HEK293 (cell line): ENCODE results near the gene SH2D2A.
A peak's percentile ranks its signal among the peaks of the same experiment; 100 is the strongest.

Experiments
- CTCF ChIA-PET: fragments of 350-600 bp; formaldehyde crosslinking; extraction: SDS; loops from one replicate; lab custom pipeline; 2021; ENCODE audit warnings: antibody characterized with exemption; lab: Yijun Ruan, JAX
- POLR2A ChIA-PET: fragments of 300-600 bp; formaldehyde crosslinking; extraction: SDS; loops from one replicate; lab custom pipeline; 2020; ENCODE audit warnings: antibody characterized with exemption, inconsistent platforms; lab: Yijun Ruan, JAX
- H3K27ac ChIP-seq: fragments of 200-500 bp; sonication (Bioruptor generic); 2 replicates; pipeline ENCODE4 v1.5.1; 2014; ENCODE audit warnings: low read depth, low read length, control low read depth, inconsistent platforms; ENCODE audit errors: extremely low read depth
- H3K36me3 ChIP-seq, 2 experiments: fragments of 200-500 bp in 1 of 2; sonication (Bioruptor generic) in 1 of 2; 1 replicate in 1 of 2; 2 replicates in 1 of 2; pipeline ENCODE4 v1.5.1; 2014 to 2017; ENCODE audit warnings: inconsistent platforms in 2 of 2, low read length in 2 of 2; ENCODE audit not compliant: control insufficient read depth in 2 of 2, insufficient read depth in 1 of 2
- H3K4me1 ChIP-seq: fragments of 200-500 bp; sonication (Bioruptor generic); 2 replicates; pipeline ENCODE4 v1.5.1; 2014; ENCODE audit warnings: mild to moderate bottlenecking, low read length, inconsistent platforms; ENCODE audit not compliant: control insufficient read depth, insufficient read depth
- H3K4me3 ChIP-seq: 2 replicates; pipeline ENCODE4 v1.5.1; 2011; ENCODE audit warnings: low read depth, mild to moderate bottlenecking, control low read depth, low read length, moderate library complexity
- H3K9me3 ChIP-seq: fragments of 200-500 bp; sonication (Bioruptor generic); 2 replicates; pipeline ENCODE4 v1.5.1; 2014; ENCODE audit warnings: low read depth, low read length, inconsistent platforms; ENCODE audit not compliant: control insufficient read depth, insufficient read depth
- GLIS2 ChIP-seq: fragments of 450-650 bp; formaldehyde crosslinking; IDR thresholded peaks from 2 replicates; pipeline ENCODE4 v1.5.1; 2016; ENCODE audit warnings: missing biosample characterization, missing genetic modification characterization
- HOXA7 ChIP-seq: sonication (generic); formaldehyde crosslinking; IDR thresholded peaks from 2 replicates; pipeline ENCODE4 v1.8.1; 2022; ENCODE audit warnings: missing genetic modification reagents, borderline replicate concordance
- KLF10 ChIP-seq: fragments of 450-650 bp; IDR thresholded peaks from 2 replicates; pipeline ENCODE4 v1.5.1; 2018; ENCODE audit warnings: missing biosample characterization, mild to moderate bottlenecking, missing genetic modification characterization
- KLF17 ChIP-seq: fragments of 450-650 bp; formaldehyde crosslinking; IDR thresholded peaks from 2 replicates; pipeline ENCODE4 v1.5.1; 2016; ENCODE audit warnings: missing biosample characterization, missing genetic modification characterization
- MEIS1 ChIP-seq: sonication (generic); formaldehyde crosslinking; IDR thresholded peaks from 2 replicates; pipeline ENCODE4 v1.8.1; 2022; ENCODE audit warnings: missing genetic modification reagents, mild to moderate bottlenecking, borderline replicate concordance
- OSR2 ChIP-seq: fragments of 450-650 bp; formaldehyde crosslinking; IDR thresholded peaks from 2 replicates; pipeline ENCODE4 v1.5.1; 2016; ENCODE audit warnings: missing biosample characterization, missing genetic modification characterization
- PRDM4 ChIP-seq: fragments of 450-650 bp; formaldehyde crosslinking; IDR thresholded peaks from 2 replicates; pipeline ENCODE4 v1.5.1; 2017; ENCODE audit warnings: missing biosample characterization, missing genetic modification characterization
- SCRT2 ChIP-seq: fragments of 450-650 bp; formaldehyde crosslinking; IDR thresholded peaks from 2 replicates; pipeline ENCODE4 v1.5.1; 2016; ENCODE audit warnings: missing biosample characterization, missing genetic modification characterization
- SETDB1 ChIP-seq: IDR thresholded peaks from one replicate; pipeline ENCODE4 v1.6.1; 2017; ENCODE audit warnings: mild to moderate bottlenecking, low read length, moderate library complexity, mixed read lengths; ENCODE audit not compliant: insufficient read length
- SP2 ChIP-seq: fragments of 450-650 bp; formaldehyde crosslinking; IDR thresholded peaks from 2 replicates; pipeline ENCODE4 v1.5.1; 2016; ENCODE audit warnings: missing biosample characterization, missing genetic modification characterization
- TRIM28 ChIP-seq: IDR thresholded peaks from 2 replicates; pipeline ENCODE4 v1.6.1; 2011; ENCODE audit warnings: low read length, control low read depth, borderline replicate concordance
- ZBTB17 ChIP-seq: fragments of 450-650 bp; formaldehyde crosslinking; IDR thresholded peaks from 2 replicates; pipeline ENCODE4 v1.5.1; 2016; ENCODE audit warnings: missing biosample characterization, missing genetic modification characterization
- ZFP37 ChIP-seq: fragments of 450-650 bp; formaldehyde crosslinking; IDR thresholded peaks from 2 replicates; pipeline ENCODE4 v1.5.1; 2016; ENCODE audit warnings: missing biosample characterization, missing genetic modification characterization
- ZFP41 ChIP-seq: fragments of 450-650 bp; formaldehyde crosslinking; IDR thresholded peaks from 2 replicates; pipeline ENCODE4 v1.5.1; 2016; ENCODE audit warnings: missing biosample characterization, missing genetic modification characterization, borderline replicate concordance
- ZFP69B ChIP-seq: fragments of 450-650 bp; formaldehyde crosslinking; IDR thresholded peaks from 2 replicates; pipeline ENCODE4 v1.5.1; 2016; ENCODE audit warnings: missing biosample characterization, missing genetic modification characterization
- ZIC2 ChIP-seq: fragments of 450-650 bp; formaldehyde crosslinking; IDR thresholded peaks from 2 replicates; pipeline ENCODE4 v1.5.1; 2016; ENCODE audit warnings: missing biosample characterization, missing genetic modification characterization
- ZNF121 ChIP-seq: fragments of 450-650 bp; formaldehyde crosslinking; IDR thresholded peaks from 2 replicates; pipeline ENCODE4 v1.5.1; 2016; ENCODE audit warnings: missing biosample characterization, missing genetic modification characterization
- ZNF146 ChIP-seq: fragments of 450-650 bp; formaldehyde crosslinking; IDR thresholded peaks from 2 replicates; pipeline ENCODE4 v1.5.1; 2016; ENCODE audit warnings: missing biosample characterization, missing genetic modification characterization
- ZNF155 ChIP-seq: fragments of 450-650 bp; formaldehyde crosslinking; IDR thresholded peaks from 2 replicates; pipeline ENCODE4 v1.5.1; 2016; ENCODE audit warnings: missing biosample characterization, missing genetic modification characterization
- ZNF211 ChIP-seq: fragments of 450-650 bp; formaldehyde crosslinking; IDR thresholded peaks from 2 replicates; pipeline ENCODE4 v1.5.1; 2016; ENCODE audit warnings: low read depth, missing biosample characterization, missing genetic modification characterization
- ZNF398 ChIP-seq: fragments of 450-650 bp; formaldehyde crosslinking; IDR thresholded peaks from 2 replicates; pipeline ENCODE4 v1.5.1; 2017; ENCODE audit warnings: missing biosample characterization, missing genetic modification characterization
- ZNF416 ChIP-seq: fragments of 450-650 bp; formaldehyde crosslinking; IDR thresholded peaks from 2 replicates; pipeline ENCODE4 v1.5.1; 2016; ENCODE audit warnings: missing biosample characterization, missing genetic modification characterization
- ZNF423 ChIP-seq: fragments of 450-650 bp; formaldehyde crosslinking; IDR thresholded peaks from 2 replicates; pipeline ENCODE4 v1.5.1; 2016; ENCODE audit warnings: missing biosample characterization, missing genetic modification characterization
- ZNF555 ChIP-seq: fragments of 450-650 bp; formaldehyde crosslinking; conservative IDR thresholded peaks from 2 replicates; pipeline ENCODE4 v1.5.1; 2017; ENCODE audit warnings: missing biosample characterization, mild to moderate bottlenecking, missing genetic modification characterization, inconsistent platforms
- ZNF560 ChIP-seq: fragments of 450-650 bp; formaldehyde crosslinking; IDR thresholded peaks from 2 replicates; pipeline ENCODE4 v1.5.1; 2017; ENCODE audit warnings: missing biosample characterization, missing genetic modification characterization, borderline replicate concordance
- ZNF561 ChIP-seq: fragments of 450-650 bp; IDR thresholded peaks from 2 replicates; pipeline ENCODE4 v1.5.1; 2018; ENCODE audit warnings: missing biosample characterization, missing genetic modification characterization, borderline replicate concordance
- ZNF600 ChIP-seq: fragments of 450-650 bp; formaldehyde crosslinking; IDR thresholded peaks from 2 replicates; pipeline ENCODE4 v1.5.1; 2016; ENCODE audit warnings: missing biosample characterization, missing genetic modification characterization
- ZSCAN23 ChIP-seq: fragments of 450-650 bp; formaldehyde crosslinking; IDR thresholded peaks from 2 replicates; pipeline ENCODE4 v1.5.1; 2016; ENCODE audit warnings: missing biosample characterization, missing genetic modification characterization
- ZXDB ChIP-seq: fragments of 450-650 bp; formaldehyde crosslinking; IDR thresholded peaks from 2 replicates; pipeline ENCODE4 v1.5.1; 2016; ENCODE audit warnings: missing biosample characterization, missing genetic modification characterization

Gene SH2D2A

GRCh38 chr1:156767879-156768604 lies 48.6 kb downstream of the SH2D2A start (continued):
- no peak for TF ChIP-seq SCRT2 (tag by site-specific recombination)
- TF ChIP-seq PRDM4 (tag by site-specific recombination) = no peak
- 0 out of 2 replicates have a peak, but pooled peaks have one; percentile 3 for TF ChIP-seq SP2 (tag by site-specific recombination)
- no peak for TF ChIP-seq ZNF211 (tag by site-specific recombination)
- TF ChIP-seq ZNF416 (tag by site-specific recombination) = no peak
- no peak for TF ChIP-seq ZNF146
- TF ChIP-seq TRIM28 = no peak
- no peak for TF ChIP-seq ZNF155
- no peak for TF ChIP-seq ZNF560 (tag by site-specific recombination)
- no peak for TF ChIP-seq ZNF121 (tag by site-specific recombination)
- TF ChIP-seq KLF10 (tag by site-specific recombination) = no peak
- peak; percentile 58 for TF ChIP-seq GLIS2 (tag by site-specific recombination)
- TF ChIP-seq OSR2 (tag by site-specific recombination) = no peak
- TF ChIP-seq ZFP37 (tag by site-specific recombination) = peak; percentile 17
- peak; percentile 99 for TF ChIP-seq ZNF398 (tag by site-specific recombination)
- peak; percentile 3; the same call in 1 of the 2 replicates for TF ChIP-seq ZNF600
- 0 out of 2 replicates have a peak, but pooled peaks have one; percentile 26 for TF ChIP-seq ZSCAN23 (tag by site-specific recombination)
- TF ChIP-seq, all 188 proteins: peak for 21

- no peaks in the 10 kb centered on the region for H3K9me3 ChIP-seq
- H3K36me3 ChIP-seq = peaks cover 4 to 35% of the 10 kb centered on the region in 2 experiments; a peak in 2 of 3 replicates
- peak within 1 kb of the TSS; percentile 94 for H3K27ac ChIP-seq
- H3K4me1 ChIP-seq = peaks cover 6% of the 10 kb centered on the region; the same call in 1 of the 2 replicates
- ChIA-PET POLR2A (interaction anchor here (0.5 to 3.9 kb wide), 16 partner anchors 11 to 143 kb away, joined by 3 to 110 read pairs (median 5); partner anchors contain the start of genes HDGF, ISG20L2, METTL25B and MRPL24), CTCF (interaction anchor here (0.7 to 5.0 kb wide), 7 partner anchors 11 to 161 kb away, joined by 3 to 28 read pairs (median 5); partner anchors contain the start of genes ISG20L2, METTL25B and NTRK1)
- peak within 1 kb of the TSS; percentile 92 for H3K4me3 ChIP-seq
- TF ChIP-seq ZFP69B (tag by site-specific recombination) = peak; percentile 80; the same call in 1 of the 2 replicates
- TF ChIP-seq MEIS1 (CRISPR knock-in tag) = no peak
- TF ChIP-seq ZBTB17 (tag by site-specific recombination) = peak; percentile 95
- TF ChIP-seq KLF17 (tag by site-specific recombination) = peak; percentile 71; the same call in 1 of the 2 replicates
- TF ChIP-seq ZIC2 (tag by site-specific recombination) = no peak
- no peak; the same call in 1 of the 2 replicates for TF ChIP-seq HOXA7 (CRISPR knock-in tag)
- peak; percentile 97 for TF ChIP-seq ZNF561 (tag by site-specific recombination)
- peak; percentile 42 for TF ChIP-seq SETDB1
- TF ChIP-seq ZNF555 (tag by site-specific recombination) = no peak
- no peak for TF ChIP-seq ZFP41 (tag by site-specific recombination)
- TF ChIP-seq ZXDB (tag by site-specific recombination) = peak; percentile 94
- 0 out of 2 replicates have a peak, but pooled peaks have one; percentile 78 for TF ChIP-seq ZNF423 (tag by site-specific recombination)
Measured at GRCh38 chr1:156767101-156767878, 49.4 kb downstream of the SH2D2A start, which contains the start of gene PRCC. Gene PRCC, plus strand, starts transcription at chr1:156767535. Its CDS starts 237 bp downstream, at chr1:156767772.
